OCI-LY1 (cell line): Measurements from ENCODE around the gene GPR180.

ENCODE experiments used
- CTCF ChIP-seq: fragments of 200-600 bp; sonication (generic), shearing (Covaris generic); IDR thresholded peaks from 2 replicates; pipeline ENCODE4 v1.5.1; 2017; ENCODE audit warnings: mild to moderate bottlenecking, antibody characterized with exemption, low read length, moderate library complexity, mixed read lengths
- EZH2 ChIP-seq: fragments of 200-600 bp; sonication (generic), shearing (Covaris generic); IDR thresholded peaks from 2 replicates; pipeline ENCODE4 v1.8.0; 2017; ENCODE audit warnings: borderline replicate concordance, mixed run types, mild to moderate bottlenecking, antibody characterized with exemption, low read length, moderate library complexity, mixed read lengths

- TF ChIP-seq CTCF (no peak), EZH2 (no peak)
Observed at GRCh38 chr13:94569615-94570014, 32.0 kb upstream of the GPR180 start.
